Myocyte (in vitro differentiated cells): ENCODE data around the gene EMC8. TPM values are rescaled to one million over a fixed set of nuclear protein-coding genes. Genes with fewer than 3 reads are reported as not detected.

Experiments
- DNase-seq: peaks from one replicate; pipeline ENCODE4 v3.0.0-alpha.2; 2012; ENCODE audit warnings: low read depth
- total RNA-seq: library from RNA; depleted of rRNA; stranded (reverse); fragments of >200 nt; gene quantifications from 2 replicates; pipeline ENCODE4 v1.2.3, GENCODE V29; 2014

EMC8 gene
- total RNA-seq, 1 donor from 2014 or later = 40.3 TPM

DNA sequence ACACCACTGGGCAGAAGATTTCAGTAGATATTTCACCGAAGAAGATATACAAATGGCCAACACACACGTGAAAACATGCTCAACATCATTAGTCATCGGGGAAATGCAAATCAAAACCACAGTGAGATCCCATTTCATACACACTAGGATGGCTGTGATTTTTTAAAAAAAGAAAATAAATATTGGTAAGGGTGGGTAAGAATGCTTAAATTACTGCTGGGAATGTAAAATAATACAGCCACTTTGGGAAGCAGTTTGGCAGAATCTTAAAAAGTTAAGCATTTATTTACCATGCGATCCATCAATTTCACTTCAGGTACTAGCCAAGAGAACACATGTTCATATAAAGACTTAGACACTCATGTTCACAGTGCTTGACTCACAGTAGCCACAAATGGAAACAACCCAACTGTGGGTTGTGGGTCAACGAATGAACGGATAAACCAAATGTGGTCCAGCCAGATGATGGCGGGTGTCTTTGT is 42.0 kb downstream of the EMC8 start:
- DNase-seq = peak; percentile 84

DNA sequence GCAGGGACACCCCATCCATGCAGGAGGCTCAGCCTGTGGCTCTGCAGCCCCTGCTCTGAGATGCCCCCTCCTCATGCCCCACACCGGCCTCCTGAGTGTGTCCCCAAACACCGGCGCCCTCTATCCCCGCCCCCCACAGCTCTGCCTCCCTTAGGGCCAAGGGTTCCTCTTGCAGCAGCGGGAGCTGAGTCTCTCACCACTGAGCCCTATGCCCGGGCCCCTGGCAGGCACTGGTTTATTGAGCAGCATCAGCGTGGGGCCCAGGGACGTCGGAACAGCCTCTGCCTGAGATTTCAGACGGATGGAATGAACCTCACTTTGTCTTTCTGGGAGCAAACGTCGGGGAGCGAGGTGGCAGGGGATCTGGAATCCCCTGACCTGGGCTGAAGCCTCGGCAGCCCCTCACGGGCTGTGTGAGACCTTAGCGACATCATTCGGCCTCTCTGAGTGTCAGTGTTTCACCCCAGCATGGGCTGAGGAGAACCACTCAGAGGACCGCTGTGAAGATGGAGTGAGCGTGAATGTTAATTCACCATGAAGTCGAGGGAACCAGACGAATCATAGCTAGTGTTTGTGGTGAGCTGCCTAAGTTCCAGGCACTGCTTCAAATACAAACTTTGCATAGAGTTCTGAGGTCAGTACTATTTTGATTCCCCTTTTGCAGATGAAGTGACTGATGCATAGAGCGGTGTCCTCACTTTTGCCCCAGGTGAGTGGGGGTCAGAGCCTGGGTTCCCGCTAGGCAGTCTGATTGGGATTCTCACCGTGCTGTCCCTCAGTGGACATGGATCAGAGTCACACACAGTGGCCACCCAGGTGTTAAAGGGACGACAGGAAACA is 43.2 kb downstream of the EMC8 start:
- DNase-seq = no peak

DNA sequence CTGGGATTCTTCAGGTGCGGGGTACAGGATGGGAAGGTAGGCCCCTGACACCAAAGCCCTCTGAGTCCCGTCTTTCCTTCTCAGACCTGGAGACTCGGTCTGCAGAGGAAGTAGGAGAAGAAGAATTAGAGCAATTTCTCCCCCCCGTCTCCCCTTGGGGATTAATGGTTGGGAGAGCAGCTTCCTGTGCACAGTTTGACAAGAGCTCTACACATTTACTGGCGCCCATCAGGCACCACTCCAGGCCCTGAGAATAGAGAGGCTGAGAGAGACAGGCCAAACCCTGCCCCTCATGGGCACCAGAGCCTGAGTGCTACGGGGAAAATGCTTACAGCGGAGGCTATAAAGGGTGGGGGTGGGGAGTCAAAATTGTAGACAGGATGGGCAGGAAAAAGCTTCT is 44.9 kb downstream of the EMC8 start:
- no peak for DNase-seq

DNA sequence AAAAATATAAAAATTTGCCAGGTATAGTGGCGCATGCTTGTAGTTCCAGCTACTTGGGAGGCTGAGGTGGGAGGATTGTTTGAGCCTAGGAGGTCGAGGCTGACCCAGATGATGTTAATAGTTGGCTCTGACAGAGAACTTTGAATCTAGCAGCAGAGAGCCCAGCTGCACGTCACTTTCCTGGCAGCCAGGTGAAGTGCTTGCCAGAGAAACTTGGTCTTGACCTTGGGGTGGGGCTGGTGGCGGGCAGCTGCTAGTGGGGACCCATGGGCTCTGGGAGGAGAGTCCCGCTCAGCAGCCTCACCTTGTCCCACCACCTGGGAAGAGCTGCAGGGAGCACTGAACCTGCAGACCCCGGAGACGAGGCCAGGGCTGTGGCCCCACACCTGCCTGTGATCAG is 45.4 kb downstream of the EMC8 start:
- DNase-seq = no peak

DNA sequence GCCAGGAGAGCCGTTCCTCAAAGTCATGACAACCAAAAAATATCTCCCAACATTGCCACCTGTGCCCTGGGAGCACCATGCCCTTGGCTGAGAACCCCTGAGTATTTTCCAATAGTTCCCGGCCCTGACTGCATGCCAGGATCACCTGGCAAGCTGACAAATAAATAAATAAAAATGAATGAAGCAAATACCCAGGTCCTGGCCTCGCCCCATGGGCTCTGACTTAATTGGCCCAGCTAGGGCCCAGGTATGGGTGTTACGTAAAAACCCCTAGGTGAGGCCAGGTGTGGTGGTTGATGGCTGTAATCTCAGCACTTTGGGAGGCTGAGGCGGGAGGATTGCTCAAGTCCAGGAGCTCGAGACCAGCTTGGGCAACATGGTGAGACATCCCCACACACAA is 45.8 kb downstream of the EMC8 start:
- DNase-seq = no peak

- no peak for DNase-seq
Measured at GRCh38 chr16:85752511-85753420, 46.6 kb downstream of the EMC8 start.

- DNase-seq = no peak
Measured at GRCh38 chr16:85751698-85752501, 47.4 kb downstream of the EMC8 start.

DNA sequence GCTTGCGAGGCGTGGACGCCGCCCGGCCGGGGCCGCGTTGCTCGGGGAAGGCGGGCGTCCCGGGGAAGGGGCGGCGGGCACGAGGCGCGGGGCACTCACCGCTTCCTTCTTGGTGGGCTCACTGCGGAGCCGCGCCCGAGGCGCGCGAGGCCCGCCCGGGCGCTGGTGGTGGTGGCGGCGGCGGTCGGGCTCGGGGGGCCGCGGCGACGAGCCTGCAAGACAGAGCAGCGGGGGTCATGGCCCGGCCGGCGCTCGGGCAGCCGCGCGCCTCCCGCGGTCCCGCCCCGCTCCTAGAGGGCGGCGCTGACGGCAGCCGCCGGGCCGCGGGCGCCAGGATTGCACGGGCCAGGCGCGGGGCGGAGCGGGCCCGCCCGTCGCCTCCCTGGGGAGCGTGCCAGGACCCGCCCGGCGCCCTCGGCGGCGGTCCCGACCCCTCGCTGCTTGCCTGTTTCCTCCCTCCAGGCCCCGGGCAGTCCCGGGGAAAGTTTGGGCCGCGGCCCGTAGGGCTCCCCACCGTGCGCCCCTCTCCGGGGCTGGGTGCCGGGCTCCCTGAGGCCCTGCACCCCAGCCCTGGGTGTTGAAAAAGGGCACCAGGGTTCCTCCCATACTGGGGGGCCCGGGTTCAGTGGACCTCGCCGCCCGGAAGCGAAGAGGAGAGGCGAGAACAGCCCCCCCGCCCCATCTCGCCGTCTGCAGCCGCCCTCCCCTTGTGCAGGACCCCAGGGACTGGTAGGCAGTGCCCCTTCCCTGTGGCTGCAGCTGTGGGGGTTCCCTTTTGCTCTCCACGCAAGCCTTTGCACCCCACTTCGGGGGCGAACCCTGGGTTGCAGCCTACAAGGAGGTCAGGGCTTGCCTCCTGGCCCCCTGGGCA is 48.3 kb downstream of the EMC8 start, which contains the start of gene C16orf74:
C16orf74 (minus strand) TSS at position 270 of the 871 bp plus-strand sequence. CDS start 15,879 bp downstream, outside the sequence.
- peak; percentile 20 for DNase-seq

GRCh38 chr16:85750146-85750826 is 49.1 kb downstream of the EMC8 start:
- no peak for DNase-seq

DNA sequence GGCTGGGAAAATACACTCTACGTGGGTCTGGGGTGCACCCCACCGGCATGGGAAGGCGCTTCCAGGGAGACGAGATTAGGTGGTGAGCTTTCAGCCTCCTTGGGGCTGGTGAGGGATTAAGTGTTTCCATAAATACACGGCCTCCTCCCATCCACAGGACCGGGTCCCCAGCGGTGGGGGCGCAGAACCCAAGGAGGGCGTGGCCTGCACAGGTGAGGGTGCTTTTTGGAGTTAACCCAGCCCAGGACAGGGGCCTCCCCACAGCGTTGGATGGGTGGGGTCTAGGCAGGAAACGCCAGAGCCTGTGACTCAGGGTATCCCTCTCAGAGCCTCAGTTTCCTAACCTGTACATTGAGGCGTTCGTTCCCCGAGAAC is 49.6 kb downstream of the EMC8 start:
- no peak for DNase-seq

DNA sequence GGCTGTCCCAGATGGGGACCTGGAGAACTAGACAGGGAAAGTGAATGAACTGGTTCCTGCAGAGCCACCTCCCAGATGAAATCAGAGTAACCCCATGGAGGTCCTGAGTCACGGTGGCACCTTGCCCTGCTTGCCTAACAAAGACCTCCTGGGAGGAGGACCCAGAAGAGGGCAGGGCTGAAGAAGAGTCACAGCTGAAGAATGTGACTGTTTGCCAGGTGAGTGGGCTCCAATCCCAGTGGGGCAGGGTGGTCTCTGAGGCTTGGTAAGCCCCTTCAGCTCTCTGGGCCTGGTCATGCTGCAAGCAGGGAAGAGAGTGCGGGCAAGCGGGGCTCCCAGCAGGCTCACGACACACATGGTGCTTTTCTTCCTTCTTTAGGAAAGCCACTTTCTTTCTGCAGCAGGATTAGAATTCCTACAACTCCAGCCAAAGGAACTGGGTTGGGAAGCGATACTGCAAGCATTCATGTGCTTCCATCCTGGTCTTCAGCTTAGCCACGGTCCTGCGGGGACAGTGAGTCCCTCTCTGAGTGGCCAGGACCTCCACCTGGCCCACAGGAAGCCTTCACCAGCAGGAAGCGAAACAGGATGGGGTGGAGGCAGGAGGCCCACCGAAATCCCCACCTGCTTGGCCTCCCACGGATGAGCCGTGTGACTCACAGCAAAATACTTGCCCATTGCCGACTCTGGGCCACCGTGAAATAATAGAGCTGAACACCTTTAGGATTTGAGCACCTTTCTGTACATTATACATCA is 52.7 kb downstream of the EMC8 start:
- no peak for DNase-seq

GRCh38 chr16:85738923-85739715 is 60.2 kb downstream of the EMC8 start:
- DNase-seq = no peak

- no peak for DNase-seq
Measured at GRCh38 chr16:85736921-85737320, 62.4 kb downstream of the EMC8 start.

DNA sequence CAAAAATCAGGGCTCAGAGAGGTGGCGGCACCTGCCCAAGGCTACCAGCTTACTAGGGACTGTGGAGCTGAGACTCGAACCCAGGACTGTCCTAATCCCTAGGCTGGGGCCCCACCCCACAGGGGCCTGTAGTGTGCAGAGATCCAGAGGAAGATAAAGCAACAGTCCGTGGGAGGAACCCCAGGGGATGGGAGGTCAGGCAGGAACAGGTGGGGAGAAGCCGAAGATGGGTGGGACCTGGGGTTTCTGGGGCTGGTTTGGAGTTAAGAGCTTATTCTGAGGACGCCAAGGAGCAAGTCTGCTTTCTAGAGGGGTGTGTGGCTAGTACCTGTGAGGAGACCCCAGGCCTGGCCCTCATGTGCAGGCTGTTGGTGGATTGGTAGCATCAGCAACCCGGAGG is 63.4 kb downstream of the EMC8 start:
- DNase-seq = no peak

DNA sequence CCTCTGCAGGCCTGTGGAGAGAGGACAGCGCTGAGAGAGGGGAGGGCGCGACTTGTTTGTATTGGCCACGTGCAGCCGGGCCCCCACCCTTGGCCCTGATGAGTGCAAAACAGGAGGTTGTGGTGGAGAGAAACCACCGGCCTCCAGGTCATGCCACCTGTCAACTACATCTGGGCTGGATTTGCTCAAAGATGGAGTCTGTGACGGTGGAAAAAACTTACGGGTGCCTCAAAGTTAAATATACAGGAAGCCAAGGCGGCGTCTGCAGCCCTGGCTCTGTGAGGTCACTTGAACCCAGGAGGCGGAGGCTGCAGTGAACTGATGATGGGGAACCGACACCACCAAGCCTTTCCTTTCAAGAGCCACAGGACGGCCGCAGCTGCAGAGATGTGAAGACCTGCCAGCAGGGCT is 64.1 kb downstream of the EMC8 start:
- no peak for DNase-seq

DNA sequence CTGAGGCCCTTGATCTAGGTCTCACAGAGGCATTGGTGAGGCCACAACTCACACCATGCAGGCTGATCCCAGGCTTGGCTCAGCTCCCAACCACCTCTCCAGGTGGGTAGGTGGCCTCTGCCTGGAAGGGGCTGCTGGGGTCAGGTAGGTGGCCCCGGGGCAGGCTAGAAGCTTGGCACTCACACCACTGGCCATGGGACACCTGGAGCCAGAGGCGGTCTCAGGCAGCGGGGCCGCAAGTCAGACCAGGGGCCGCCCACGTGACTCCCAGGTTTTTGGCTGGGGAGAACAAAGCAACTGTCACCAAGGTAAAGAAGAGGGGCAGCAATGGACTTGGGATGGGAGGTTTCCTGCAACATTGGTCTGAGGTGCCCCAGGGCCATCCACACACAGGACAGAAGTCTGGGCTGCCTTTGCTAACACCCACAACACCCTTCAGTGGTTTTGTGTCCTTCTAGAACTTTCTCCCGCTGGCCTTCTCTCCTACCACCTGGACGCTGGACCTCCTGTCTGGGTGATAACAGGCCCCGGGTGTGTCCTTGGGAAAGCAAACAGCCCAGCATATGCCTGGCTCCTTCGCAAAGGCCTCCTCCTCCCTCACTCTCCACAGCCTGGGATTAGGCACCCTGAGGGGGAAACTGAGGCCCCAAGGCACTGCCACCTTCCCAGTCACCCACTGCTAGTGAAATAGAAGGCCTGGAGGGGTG is 64.9 kb downstream of the EMC8 start:
- no peak for DNase-seq

GRCh38 chr16:85733839-85734170 is 65.5 kb downstream of the EMC8 start:
- no peak for DNase-seq
